OCI-LY3 (cell line): ENCODE results near the gene GSN.

Experiments used
- EZH2phosphoT487 ChIP-seq: fragments of 200-600 bp; shearing (Covaris generic); IDR thresholded peaks from 2 replicates; pipeline ENCODE4 v1.6.1; 2018; ENCODE audit warnings: antibody characterized with exemption, mixed run types, low read depth
- TF ChIP-seq, protein P1 (sequence below): fragments of 200-600, 300-600 bp; sonication (generic); IDR thresholded peaks from 2 replicates; pipeline ENCODE4 v1.5.1; 2014; ENCODE audit warnings: antibody characterized with exemption, low read length, low read depth

DNA sequence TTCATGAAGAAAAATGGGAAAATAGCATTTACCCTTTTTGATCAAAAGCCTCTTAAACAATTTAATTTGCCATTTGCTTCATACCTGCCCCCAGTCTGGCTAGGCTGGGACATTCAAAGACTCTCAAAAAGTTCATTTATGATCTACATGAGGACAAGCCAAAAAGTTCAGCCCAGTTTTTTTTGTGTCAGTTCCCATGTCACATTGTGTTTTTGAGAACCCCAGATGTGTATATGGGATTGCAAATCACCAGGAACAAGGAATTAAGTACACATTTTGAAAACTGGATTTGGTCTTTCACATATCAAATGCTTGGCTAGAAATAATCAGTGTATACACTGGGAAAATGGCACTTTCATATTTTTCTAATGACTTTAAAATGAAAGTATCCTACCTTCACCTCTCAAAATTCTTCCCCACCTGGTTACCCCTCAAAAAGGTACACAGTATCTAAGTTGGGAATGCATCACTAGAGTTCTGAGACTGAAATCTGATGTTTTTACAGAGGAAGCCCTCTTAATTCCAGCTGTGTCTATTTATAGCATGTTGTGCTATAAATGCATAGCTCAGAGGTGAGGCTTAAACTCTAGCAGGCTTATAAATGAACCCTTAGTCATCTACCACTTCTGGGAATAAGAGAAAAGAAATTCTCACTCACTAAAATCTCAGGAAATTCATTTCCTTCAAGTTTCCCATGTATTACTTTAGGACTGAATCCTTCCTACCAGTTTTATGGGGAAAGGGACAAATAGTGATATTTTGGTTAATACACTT, 92.8 kb downstream of the GSN start:
- TF ChIP-seq, protein P1, sequence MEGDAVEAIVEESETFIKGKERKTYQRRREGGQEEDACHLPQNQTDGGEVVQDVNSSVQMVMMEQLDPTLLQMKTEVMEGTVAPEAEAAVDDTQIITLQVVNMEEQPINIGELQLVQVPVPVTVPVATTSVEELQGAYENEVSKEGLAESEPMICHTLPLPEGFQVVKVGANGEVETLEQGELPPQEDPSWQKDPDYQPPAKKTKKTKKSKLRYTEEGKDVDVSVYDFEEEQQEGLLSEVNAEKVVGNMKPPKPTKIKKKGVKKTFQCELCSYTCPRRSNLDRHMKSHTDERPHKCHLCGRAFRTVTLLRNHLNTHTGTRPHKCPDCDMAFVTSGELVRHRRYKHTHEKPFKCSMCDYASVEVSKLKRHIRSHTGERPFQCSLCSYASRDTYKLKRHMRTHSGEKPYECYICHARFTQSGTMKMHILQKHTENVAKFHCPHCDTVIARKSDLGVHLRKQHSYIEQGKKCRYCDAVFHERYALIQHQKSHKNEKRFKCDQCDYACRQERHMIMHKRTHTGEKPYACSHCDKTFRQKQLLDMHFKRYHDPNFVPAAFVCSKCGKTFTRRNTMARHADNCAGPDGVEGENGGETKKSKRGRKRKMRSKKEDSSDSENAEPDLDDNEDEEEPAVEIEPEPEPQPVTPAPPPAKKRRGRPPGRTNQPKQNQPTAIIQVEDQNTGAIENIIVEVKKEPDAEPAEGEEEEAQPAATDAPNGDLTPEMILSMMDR, result no peak
- TF ChIP-seq EZH2phosphoT487, result no peak
